Activated T-cell treated with anti-CD3 and anti-CD28 coated beads, Interleukin-2, amount 50 U/mL, for 4 hours (primary cell): Measurements from ENCODE around the gene LTBP1. TPM values are rescaled to one million over a fixed set of nuclear protein-coding genes. Genes with fewer than 3 reads are reported as not detected.
A peak's percentile ranks its signal among the peaks of the same experiment; 100 is the strongest.
"Not testable (repeated sequence)": the region's sequence is repeated elsewhere in the genome, so short reads cannot be mapped to it uniquely, and the experiment has no call there.

Experiments used
- ATAC-seq, 2 donors: fragments of 200-7000 bp; cut with Tn5 transposase; one replicate each; pipeline ENCODE4 v1.10.0; 2021
- DNase-seq: peaks from one replicate; pipeline ENCODE4 v3.0.0-alpha.2; 2020
- H3K27me3 Mint-ChIP-seq: one replicate; pipeline ENCODE4 v1.8.0; 2021; ENCODE audit warnings: low read depth, mixed read lengths
- H3K36me3 Mint-ChIP-seq: one replicate; pipeline ENCODE4 v1.8.0; 2022; ENCODE audit warnings: mixed read lengths; ENCODE audit not compliant: insufficient read depth
- H3K4me1 Mint-ChIP-seq: one replicate; pipeline ENCODE4 v1.8.0; 2021; ENCODE audit warnings: low read depth, mixed read lengths
- H3K4me3 Mint-ChIP-seq: one replicate; pipeline ENCODE4 v1.8.0; 2021; ENCODE audit warnings: mild to moderate bottlenecking, moderate library complexity, mixed read lengths
- H3K9me3 Mint-ChIP-seq: one replicate; pipeline ENCODE4 v1.8.0; 2021; ENCODE audit warnings: mixed read lengths
- total RNA-seq, 3 donors: library from RNA; stranded (reverse); gene quantifications; one replicate each; pipeline ENCODE4 v1.2.1, GENCODE V29; 2021

Gene LTBP1, protein sequence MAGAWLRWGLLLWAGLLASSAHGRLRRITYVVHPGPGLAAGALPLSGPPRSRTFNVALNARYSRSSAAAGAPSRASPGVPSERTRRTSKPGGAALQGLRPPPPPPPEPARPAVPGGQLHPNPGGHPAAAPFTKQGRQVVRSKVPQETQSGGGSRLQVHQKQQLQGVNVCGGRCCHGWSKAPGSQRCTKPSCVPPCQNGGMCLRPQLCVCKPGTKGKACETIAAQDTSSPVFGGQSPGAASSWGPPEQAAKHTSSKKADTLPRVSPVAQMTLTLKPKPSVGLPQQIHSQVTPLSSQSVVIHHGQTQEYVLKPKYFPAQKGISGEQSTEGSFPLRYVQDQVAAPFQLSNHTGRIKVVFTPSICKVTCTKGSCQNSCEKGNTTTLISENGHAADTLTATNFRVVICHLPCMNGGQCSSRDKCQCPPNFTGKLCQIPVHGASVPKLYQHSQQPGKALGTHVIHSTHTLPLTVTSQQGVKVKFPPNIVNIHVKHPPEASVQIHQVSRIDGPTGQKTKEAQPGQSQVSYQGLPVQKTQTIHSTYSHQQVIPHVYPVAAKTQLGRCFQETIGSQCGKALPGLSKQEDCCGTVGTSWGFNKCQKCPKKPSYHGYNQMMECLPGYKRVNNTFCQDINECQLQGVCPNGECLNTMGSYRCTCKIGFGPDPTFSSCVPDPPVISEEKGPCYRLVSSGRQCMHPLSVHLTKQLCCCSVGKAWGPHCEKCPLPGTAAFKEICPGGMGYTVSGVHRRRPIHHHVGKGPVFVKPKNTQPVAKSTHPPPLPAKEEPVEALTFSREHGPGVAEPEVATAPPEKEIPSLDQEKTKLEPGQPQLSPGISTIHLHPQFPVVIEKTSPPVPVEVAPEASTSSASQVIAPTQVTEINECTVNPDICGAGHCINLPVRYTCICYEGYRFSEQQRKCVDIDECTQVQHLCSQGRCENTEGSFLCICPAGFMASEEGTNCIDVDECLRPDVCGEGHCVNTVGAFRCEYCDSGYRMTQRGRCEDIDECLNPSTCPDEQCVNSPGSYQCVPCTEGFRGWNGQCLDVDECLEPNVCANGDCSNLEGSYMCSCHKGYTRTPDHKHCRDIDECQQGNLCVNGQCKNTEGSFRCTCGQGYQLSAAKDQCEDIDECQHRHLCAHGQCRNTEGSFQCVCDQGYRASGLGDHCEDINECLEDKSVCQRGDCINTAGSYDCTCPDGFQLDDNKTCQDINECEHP (N-terminal part only)
- under 1 TPM; 0.21 to 0.33 (median 0.22) TPM for total RNA-seq

DNA sequence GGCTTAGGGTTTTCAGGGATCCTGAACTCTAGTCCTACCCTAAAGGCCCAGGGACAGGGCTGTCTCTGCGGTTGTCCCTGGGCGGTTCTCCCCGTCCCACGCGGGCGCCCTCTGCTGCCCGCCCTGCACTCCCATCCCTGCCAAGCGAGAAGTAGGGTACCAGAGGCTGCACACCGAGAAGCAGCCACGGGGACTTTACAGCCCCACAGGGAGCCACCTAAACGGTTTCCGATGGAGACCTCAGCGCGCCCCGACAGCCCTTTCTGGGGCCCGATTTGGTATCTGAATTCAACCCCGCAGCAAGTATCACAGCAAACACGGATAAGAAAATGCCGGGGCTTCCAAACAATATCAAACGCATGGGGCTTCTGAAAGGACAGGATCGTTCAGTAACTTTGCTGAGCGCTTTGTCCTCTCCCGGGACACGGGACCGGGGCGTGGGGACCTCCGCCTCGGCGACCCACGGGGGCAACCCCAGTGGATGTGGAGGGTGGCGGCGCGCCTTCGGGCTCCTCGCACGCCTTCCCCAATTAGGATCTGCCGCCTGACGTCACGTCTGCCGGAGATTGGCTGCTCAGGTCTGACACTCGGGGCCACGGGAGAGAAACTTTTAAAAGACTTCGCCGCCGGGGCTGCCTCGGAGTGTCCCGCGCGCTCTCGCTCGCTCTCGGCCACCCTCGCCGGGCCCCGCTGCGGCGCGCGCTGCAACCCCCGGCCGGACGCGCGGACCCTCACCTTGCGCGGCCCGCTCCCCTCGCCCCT is at the start of gene LTBP1:
Gene LTBP1 (plus strand): TSS at position 640 of the 762 bp plus-strand sequence. CDS start 372 bp downstream, outside the sequence.
- Mint-ChIP-seq H3K4me3 (peak within 1 kb of the TSS; percentile 76), H3K36me3 (no peaks in the 10 kb centered on the region), H3K27me3 (peaks cover 24% of the 10 kb centered on the region), H3K4me1 (peaks cover 3% of the 10 kb centered on the region), H3K9me3 (no peaks in the 10 kb centered on the region)
- DNase-seq, result peak; percentile 23
- peak; percentile 77 to 80 for ATAC-seq

GRCh38 chr2:32900246-32900973 is 46.3 kb upstream of the LTBP1 start:
- Mint-ChIP-seq H3K36me3 (no peaks in the 10 kb centered on the region), H3K4me3 (no peak overlapping the region), H3K4me1 (peaks cover under 1% of the 10 kb centered on the region), H3K27me3 (peaks cover 26% of the 10 kb centered on the region), H3K9me3 (peaks cover 6% of the 10 kb centered on the region)
- DNase-seq (no peak), ATAC-seq (no peak)

DNA sequence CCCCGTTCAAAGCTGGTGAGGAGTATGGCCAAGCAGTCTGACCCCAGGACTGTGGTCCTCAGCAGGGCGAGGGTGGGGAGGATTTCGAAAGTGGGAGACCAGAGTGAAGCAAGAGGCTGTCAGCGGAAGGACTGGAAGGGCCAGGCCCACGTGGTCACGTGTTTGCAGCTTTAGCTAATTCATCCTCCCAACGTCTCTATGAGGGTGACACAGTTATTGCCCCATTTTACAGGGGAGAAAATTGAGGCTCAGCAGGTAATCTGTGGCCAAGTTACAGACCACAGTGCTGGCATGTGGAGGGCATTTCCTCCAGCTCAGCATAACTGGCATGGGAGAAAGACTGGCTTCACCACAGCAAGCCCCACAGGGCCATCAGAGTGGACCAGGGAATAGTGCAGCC is 45.4 kb upstream of the LTBP1 start:
- Mint-ChIP-seq H3K4me1 (no peaks in the 10 kb centered on the region), H3K36me3 (no peaks in the 10 kb centered on the region), H3K9me3 (peaks cover 6% of the 10 kb centered on the region), H3K27me3 (peaks cover 27% of the 10 kb centered on the region), H3K4me3 (no peak overlapping the region)
- DNase-seq (no peak), ATAC-seq (no peak)

DNA sequence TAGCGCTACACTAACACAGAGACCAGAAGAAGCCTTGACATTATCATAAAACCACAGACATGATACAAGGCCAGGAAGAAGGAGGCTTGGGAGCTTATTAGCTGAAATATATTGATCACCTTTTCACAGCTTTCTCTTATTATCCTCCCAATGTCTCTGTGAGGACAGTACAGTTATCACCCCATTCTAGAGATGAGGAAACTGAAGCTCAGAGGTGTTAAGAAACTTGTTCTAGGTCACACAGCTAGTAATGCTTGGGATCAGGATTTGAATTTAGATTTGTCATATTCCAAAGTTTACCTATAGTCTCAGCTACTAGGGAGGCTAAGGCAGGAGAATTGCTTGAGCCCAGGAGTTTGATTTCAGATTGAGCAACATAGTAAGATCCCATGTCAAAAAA is 44.6 kb upstream of the LTBP1 start:
- peaks cover 25% of the 10 kb centered on the region for H3K27me3 Mint-ChIP-seq
- DNase-seq, result no peak
- H3K36me3 Mint-ChIP-seq, result no peaks in the 10 kb centered on the region
- ATAC-seq, result no peak
- H3K4me3 Mint-ChIP-seq, result no peak overlapping the region
- no peaks in the 10 kb centered on the region for H3K4me1 Mint-ChIP-seq
- peaks cover 3% of the 10 kb centered on the region for H3K9me3 Mint-ChIP-seq

- Mint-ChIP-seq H3K36me3 (no peaks in the 10 kb centered on the region), H3K9me3 (no peaks in the 10 kb centered on the region), H3K27me3 (peaks cover 22% of the 10 kb centered on the region), H3K4me1 (no peaks in the 10 kb centered on the region), H3K4me3 (no peak overlapping the region)
- no peak for DNase-seq
- no peak for ATAC-seq
These were observed 43.8 kb upstream of the LTBP1 start for GRCh38 chr2:32902986-32903385.

DNA sequence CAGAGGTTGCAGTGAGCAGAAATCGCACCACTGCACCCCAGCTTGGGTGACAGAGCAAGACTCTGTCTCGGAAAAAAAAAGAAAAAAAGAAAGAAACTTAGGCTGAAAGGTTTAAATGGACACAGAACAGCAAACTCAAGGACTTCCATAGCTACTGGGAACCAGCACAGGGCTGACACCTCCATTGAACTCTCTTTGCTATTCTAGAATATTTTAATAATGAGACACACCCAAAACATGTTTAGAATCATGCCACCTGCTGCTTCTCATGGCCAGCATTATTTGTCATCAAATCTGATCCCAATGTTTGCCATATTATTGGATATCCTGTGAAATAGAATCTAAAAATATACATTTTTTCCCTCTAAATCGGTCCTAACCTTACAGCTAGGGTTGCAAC is 42.7 kb upstream of the LTBP1 start:
- Mint-ChIP-seq H3K4me3 (no peak overlapping the region), H3K9me3 (no peaks in the 10 kb centered on the region), H3K27me3 (peaks cover 19% of the 10 kb centered on the region), H3K36me3 (no peaks in the 10 kb centered on the region), H3K4me1 (no peaks in the 10 kb centered on the region)
- ATAC-seq, result no peak
- DNase-seq, result no peak

- no peaks in the 10 kb centered on the region for H3K36me3 Mint-ChIP-seq
- H3K9me3 Mint-ChIP-seq, result no peaks in the 10 kb centered on the region
- DNase-seq (no peak), ATAC-seq (no peak)
- H3K4me3 Mint-ChIP-seq, result no peak overlapping the region
- peaks cover 19% of the 10 kb centered on the region for H3K27me3 Mint-ChIP-seq
- H3K4me1 Mint-ChIP-seq, result no peaks in the 10 kb centered on the region
These were observed 42.0 kb upstream of the LTBP1 start for GRCh38 chr2:32904751-32905150.

GRCh38 chr2:32905270-32905669 is 41.5 kb upstream of the LTBP1 start:
- DNase-seq (no peak), ATAC-seq (no peak)
- Mint-ChIP-seq H3K36me3 (no peaks in the 10 kb centered on the region), H3K9me3 (no peaks in the 10 kb centered on the region), H3K4me1 (no peaks in the 10 kb centered on the region), H3K27me3 (peaks cover 15% of the 10 kb centered on the region), H3K4me3 (no peak overlapping the region)

GRCh38 chr2:32910883-32911598 is 35.7 kb upstream of the LTBP1 start:
- ATAC-seq (no peak), DNase-seq (no peak)
- H3K36me3 Mint-ChIP-seq, result no peaks in the 10 kb centered on the region
- no peaks in the 10 kb centered on the region for H3K9me3 Mint-ChIP-seq
- no peaks in the 10 kb centered on the region for H3K4me1 Mint-ChIP-seq
- H3K4me3 Mint-ChIP-seq, result no peak overlapping the region
- no peaks in the 10 kb centered on the region for H3K27me3 Mint-ChIP-seq

GRCh38 chr2:32915694-32916093 is 31.1 kb upstream of the LTBP1 start:
- H3K27me3 Mint-ChIP-seq, result peaks cover 9% of the 10 kb centered on the region
- DNase-seq (no peak), ATAC-seq (no peak)
- H3K36me3 Mint-ChIP-seq, result no peaks in the 10 kb centered on the region
- H3K4me1 Mint-ChIP-seq, result no peaks in the 10 kb centered on the region
- H3K4me3 Mint-ChIP-seq, result no peak overlapping the region
- no peaks in the 10 kb centered on the region for H3K9me3 Mint-ChIP-seq

DNA sequence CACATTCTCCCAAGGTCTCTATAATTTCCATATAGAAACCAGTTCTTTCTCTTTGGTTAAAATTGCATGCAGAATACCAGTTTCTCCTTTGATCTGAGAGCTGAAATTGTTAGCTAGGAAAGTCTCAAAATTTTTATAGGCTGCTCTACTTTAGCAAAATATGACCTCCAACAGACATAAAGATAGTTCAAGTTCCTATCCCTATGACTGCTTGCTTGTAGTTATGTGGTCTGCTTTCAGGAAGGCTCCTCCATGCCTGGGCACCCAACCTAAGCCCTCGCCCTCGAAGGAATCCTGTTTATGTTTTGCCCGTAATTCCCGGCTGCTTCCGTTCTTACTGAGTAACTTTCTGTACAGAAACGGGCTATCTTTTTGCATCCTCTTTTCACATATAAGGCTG is 28.0 kb upstream of the LTBP1 start:
- Mint-ChIP-seq H3K9me3 (no peaks in the 10 kb centered on the region), H3K36me3 (no peaks in the 10 kb centered on the region), H3K27me3 (peaks cover 19% of the 10 kb centered on the region), H3K4me1 (no peaks in the 10 kb centered on the region), H3K4me3 (no peak overlapping the region)
- DNase-seq (no peak), ATAC-seq (no peak)

GRCh38 chr2:32919901-32920300 is 26.9 kb upstream of the LTBP1 start:
- DNase-seq, H3K4me3 Mint-ChIP-seq, H3K36me3 Mint-ChIP-seq, H3K9me3 Mint-ChIP-seq, H3K4me1 Mint-ChIP-seq, ATAC-seq: not testable (repeated sequence)
- peaks cover 21% of the 10 kb centered on the region for H3K27me3 Mint-ChIP-seq

DNA sequence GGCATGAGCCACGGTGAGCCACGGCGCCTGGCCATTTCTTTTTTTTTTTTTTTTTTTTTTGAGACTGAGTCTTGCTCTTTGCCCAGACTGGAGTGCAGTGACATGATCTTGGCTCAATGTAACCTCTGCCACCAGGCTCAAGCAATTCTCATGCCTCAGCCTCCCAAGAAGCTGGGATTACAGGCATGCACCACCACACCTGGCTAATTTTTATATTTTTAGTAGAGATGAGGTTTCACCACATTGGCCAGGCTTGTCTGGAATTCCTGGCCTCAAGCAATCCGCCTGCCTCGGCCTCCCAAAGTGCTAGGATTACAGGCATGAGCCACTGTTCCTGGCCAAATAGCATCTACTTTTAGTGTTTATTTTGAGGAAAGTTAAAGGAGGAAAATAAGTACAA is 25.3 kb upstream of the LTBP1 start:
- not testable (repeated sequence) for H3K4me1 Mint-ChIP-seq, DNase-seq, H3K4me3 Mint-ChIP-seq, H3K9me3 Mint-ChIP-seq, ATAC-seq, H3K36me3 Mint-ChIP-seq
- peaks cover 21% of the 10 kb centered on the region for H3K27me3 Mint-ChIP-seq
